Hepatocyte (in vitro differentiated cells): ENCODE data around the gene NHLRC1. TPM values are rescaled to one million over a fixed set of nuclear protein-coding genes. Genes with fewer than 3 reads are reported as not detected.

Experiments
- DNase-seq: peaks from one replicate; pipeline ENCODE4 v3.0.0-alpha.2; 2016; ENCODE audit warnings: low spot score
- H2AFZ ChIP-seq: fragments of 200-600 bp; sonication (generic); 2 replicates; pipeline ENCODE4 v1.6.0; 2016; ENCODE audit warnings: antibody characterized with exemption, mild to moderate bottlenecking
- H3K27ac ChIP-seq: fragments of 200-600 bp; sonication (generic); 2 replicates; pipeline ENCODE4 v1.5.1; 2016; ENCODE audit warnings: mild to moderate bottlenecking
- H3K27me3 ChIP-seq: fragments of 200-600 bp; sonication (generic); 2 replicates; pipeline ENCODE4 v1.6.1; 2016
- H3K36me3 ChIP-seq: fragments of 200-600 bp; sonication (generic); replicated peaks from 2 replicates; pipeline ENCODE4 v1.5.1; 2016; ENCODE audit warnings: low read depth; ENCODE audit not compliant: insufficient read depth
- H3K4me1 ChIP-seq: fragments of 200-600 bp; sonication (generic); 2 replicates; pipeline ENCODE4 v1.5.1; 2016; ENCODE audit warnings: mild to moderate bottlenecking, moderate library complexity; ENCODE audit not compliant: insufficient read depth
- H3K4me2 ChIP-seq: fragments of 200-600 bp; sonication (generic); 2 replicates; pipeline ENCODE4 v1.6.0; 2016
- H3K4me3 ChIP-seq: fragments of 200-600 bp; sonication (generic); 2 replicates; pipeline ENCODE4 v1.5.1; 2016; ENCODE audit warnings: mild to moderate bottlenecking
- H3K79me2 ChIP-seq: fragments of 200-600 bp; sonication (generic); 2 replicates; pipeline ENCODE4 v1.6.0; 2017; ENCODE audit warnings: mild to moderate bottlenecking
- H3K9me2 ChIP-seq: fragments of 200-600 bp; sonication (generic); replicated peaks from 2 replicates; pipeline ENCODE4 v1.6.0; 2017; ENCODE audit warnings: mild to moderate bottlenecking; ENCODE audit not compliant: insufficient read depth
- H3K9me3 ChIP-seq: fragments of 200-600 bp; sonication (generic); 2 replicates; pipeline ENCODE4 v1.5.1; 2016; ENCODE audit warnings: low read depth, mild to moderate bottlenecking
- H4K20me1 ChIP-seq: fragments of 200-600 bp; sonication (generic); 2 replicates; pipeline ENCODE4 v1.6.0; 2016; ENCODE audit warnings: mild to moderate bottlenecking; ENCODE audit not compliant: insufficient read depth, poor library complexity, severe bottlenecking
- CTCF ChIP-seq: fragments of 200-600 bp; sonication (generic); IDR thresholded peaks from 2 replicates; pipeline ENCODE4 v1.5.1; 2016; ENCODE audit warnings: antibody characterized with exemption, mild to moderate bottlenecking; ENCODE audit not compliant: poor library complexity
- EZH2 ChIP-seq: fragments of 200-600 bp; sonication (generic); IDR thresholded peaks from 2 replicates; pipeline ENCODE4 v1.6.1; 2016; ENCODE audit warnings: antibody characterized with exemption, mild to moderate bottlenecking, borderline replicate concordance
- EZH2phosphoT487 ChIP-seq: fragments of 200-600 bp; sonication (generic); IDR thresholded peaks from one replicate; pipeline ENCODE4 v1.6.1; 2018; ENCODE audit warnings: antibody characterized with exemption, mild to moderate bottlenecking, low read depth, moderate library complexity; ENCODE audit not compliant: unreplicated experiment, severe bottlenecking
- WGBS: methylation state at CpG from one replicate; pipeline ENCODE4 v1.1.6; 2016; ENCODE audit warnings: low lambda C conversion rate; ENCODE audit errors: missing lambda C conversion rate; 5-methylcytosine and 5-hydroxymethylcytosine counted together
- polyA plus RNA-seq: library from polyadenylated mRNA; unstranded; fragments of >200 nt; fragmentation: Nextera tagmentation; extraction: Ambion mirVana; gene quantifications from 2 replicates; pipeline ENCODE4 v1.2.1, GENCODE V29; 2016
- total RNA-seq: library from RNA; depleted of rRNA; stranded (reverse); fragments of >200 nt; gene quantifications from 2 replicates; pipeline ENCODE4 v1.2.3, GENCODE V29; 2014

The NHLRC1 gene
- total and polyA plus RNA-seq, 2 experiments from 2014 or later = 1.5 to 1.6 TPM

DNA sequence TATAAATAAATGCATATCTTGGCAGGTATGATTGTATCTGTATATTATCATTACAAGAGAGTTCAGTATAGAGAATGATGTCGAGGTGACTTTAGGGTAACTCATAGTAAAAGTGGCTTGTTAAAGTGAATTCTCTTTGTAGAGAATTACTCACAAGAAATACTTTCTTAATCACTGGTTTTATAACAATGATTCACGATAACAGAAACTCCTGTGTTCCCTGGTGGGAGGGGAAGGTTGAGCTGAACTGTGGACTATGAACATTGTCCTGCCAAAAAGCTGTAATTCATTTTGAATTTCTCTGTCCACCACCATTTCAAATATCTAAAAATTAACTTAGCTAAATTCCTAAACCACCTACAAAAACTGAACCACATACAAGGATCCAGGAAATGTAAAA lies 24.7 kb upstream of the NHLRC1 start:
- Histone ChIP-seq H3K4me1 (peaks cover 10% of the 10 kb centered on the region), H3K9me2 (no peaks in the 10 kb centered on the region), H3K36me3 (no peaks in the 10 kb centered on the region), H2AFZ (no peak overlapping the region), H3K4me3 (no peak overlapping the region), H3K27me3 (no peaks in the 10 kb centered on the region), H4K20me1 (no peaks in the 10 kb centered on the region), H3K9me3 (no peaks in the 10 kb centered on the region), H3K4me2 (no peak overlapping the region), H3K27ac (peak overlapping the region; percentile 90), H3K79me2 (no peaks in the 10 kb centered on the region)
- WGBS = 52% methylated on average over 2 of the region's 2 CpGs
- TF ChIP-seq EZH2phosphoT487 (no peak), EZH2 (no peak), CTCF (no peak)
- DNase-seq = peak; percentile 16

GRCh38 chr6:18142591-18142861 lies 20.0 kb upstream of the NHLRC1 start:
- H3K79me2 ChIP-seq = no peaks in the 10 kb centered on the region
- no peaks in the 10 kb centered on the region for H3K9me3 ChIP-seq
- no peaks in the 10 kb centered on the region for H3K27me3 ChIP-seq
- 84% methylated on average over 3 of the region's 3 CpGs for WGBS
- H3K4me2 ChIP-seq = no peak overlapping the region
- no peak overlapping the region for H2AFZ ChIP-seq
- no peaks in the 10 kb centered on the region for H4K20me1 ChIP-seq
- peaks cover under 1% of the 10 kb centered on the region for H3K4me1 ChIP-seq
- H3K27ac ChIP-seq = no peak overlapping the region
- TF ChIP-seq CTCF (no peak), EZH2 (no peak)
- H3K9me2 ChIP-seq = no peaks in the 10 kb centered on the region
- DNase-seq = no peak
- no peaks in the 10 kb centered on the region for H3K36me3 ChIP-seq
- no peak overlapping the region for H3K4me3 ChIP-seq

DNA sequence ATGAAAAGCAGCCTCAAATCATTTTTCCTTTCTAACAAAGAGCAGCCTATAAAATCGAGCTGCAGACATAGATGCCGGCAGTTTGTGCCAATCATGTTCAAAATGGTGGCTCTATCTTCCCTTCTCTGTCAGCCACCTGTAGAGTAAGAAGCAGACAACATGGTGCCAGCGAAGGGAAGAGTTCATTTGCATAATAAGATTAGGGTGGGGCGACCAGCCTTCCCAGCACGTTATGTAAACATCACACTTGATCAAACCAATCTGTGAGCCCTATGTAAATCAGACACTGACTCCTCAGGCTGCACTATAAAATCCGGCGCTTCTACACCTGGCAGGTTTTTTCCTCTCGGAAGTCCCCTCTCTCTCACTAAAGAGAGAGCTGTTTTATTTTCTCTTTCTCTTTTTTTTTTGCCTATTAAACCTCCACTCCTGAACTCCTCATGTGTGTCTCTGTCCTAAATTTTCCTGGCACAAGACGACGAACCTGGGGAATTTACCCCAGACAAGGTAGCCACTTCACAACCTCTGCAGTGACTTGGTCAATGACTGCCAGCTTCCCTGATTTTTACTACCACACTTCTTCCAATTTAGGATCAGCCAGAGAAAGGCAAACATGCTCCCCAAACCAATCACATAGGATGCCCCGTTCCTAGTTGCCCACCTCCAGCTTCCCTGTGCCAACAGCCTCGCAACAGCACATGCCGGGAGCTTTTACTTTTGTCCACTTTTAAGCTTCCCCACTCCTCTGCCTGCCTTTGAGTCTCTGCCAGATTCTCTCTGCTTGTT lies 19.5 kb upstream of the NHLRC1 start:
- WGBS = 80% methylated on average over 13 of the region's 13 CpGs
- no peak for DNase-seq
- Histone ChIP-seq H4K20me1 (no peaks in the 10 kb centered on the region), H3K9me3 (no peaks in the 10 kb centered on the region), H3K9me2 (no peaks in the 10 kb centered on the region), H3K79me2 (no peaks in the 10 kb centered on the region), H3K4me1 (no peaks in the 10 kb centered on the region), H2AFZ (no peak overlapping the region), H3K27ac (no peak overlapping the region), H3K4me2 (no peak overlapping the region), H3K27me3 (no peaks in the 10 kb centered on the region), H3K4me3 (no peak overlapping the region), H3K36me3 (no peaks in the 10 kb centered on the region)
- TF ChIP-seq CTCF (no peak), EZH2phosphoT487 (no peak), EZH2 (no peak)

DNA sequence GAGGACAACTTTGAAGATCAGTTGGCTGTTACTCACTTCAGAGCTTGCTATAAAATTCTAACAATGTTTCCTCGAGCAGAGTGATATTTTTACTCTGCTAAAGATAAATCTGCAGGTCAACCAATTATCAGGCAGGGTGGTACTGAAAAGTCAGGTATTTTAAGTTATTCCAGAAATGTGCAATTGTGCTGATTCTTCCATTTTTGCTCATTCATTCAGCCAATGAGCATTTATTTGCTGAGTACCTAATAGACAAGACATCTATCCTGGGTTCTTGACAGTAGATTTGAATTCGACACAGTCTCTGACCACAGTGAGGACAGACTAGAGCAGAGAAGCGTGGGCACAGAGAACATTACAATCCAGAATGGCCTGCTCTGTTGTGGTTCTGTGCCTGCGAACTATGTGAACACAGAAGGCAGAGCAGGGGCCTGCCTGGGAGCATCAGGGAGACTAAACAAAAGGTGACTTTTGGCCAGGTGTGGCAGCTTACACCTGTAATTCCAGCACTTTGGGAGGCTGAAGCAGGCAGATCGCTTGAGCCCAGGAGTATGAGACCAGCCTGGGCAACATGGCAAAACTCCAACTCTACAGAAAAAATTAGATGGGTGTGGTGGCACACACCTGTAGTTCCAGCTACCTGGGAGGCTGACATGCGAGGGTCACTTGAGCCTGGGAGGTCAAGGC lies 17.6 kb upstream of the NHLRC1 start:
- Histone ChIP-seq H3K9me2 (no peaks in the 10 kb centered on the region), H2AFZ (no peak overlapping the region), H3K4me3 (no peak overlapping the region), H3K27me3 (no peaks in the 10 kb centered on the region), H3K79me2 (no peaks in the 10 kb centered on the region), H3K4me1 (no peaks in the 10 kb centered on the region), H3K4me2 (no peak overlapping the region), H3K27ac (no peak overlapping the region), H4K20me1 (no peaks in the 10 kb centered on the region), H3K9me3 (no peaks in the 10 kb centered on the region), H3K36me3 (no peaks in the 10 kb centered on the region)
- TF ChIP-seq EZH2 (no peak), EZH2phosphoT487 (no peak), CTCF (no peak)
- WGBS = 86% methylated on average over 6 of the region's 6 CpGs
- no peak for DNase-seq
